GM18907 (cell line): Measurements from ENCODE around the gene PIMREG.

ENCODE experiments used
- ATAC-seq: cut with Tn5 transposase; IDR thresholded peaks from one replicate; pipeline ENCODE4 v1.9.1; 2021; ENCODE audit warnings: mild to moderate bottlenecking, moderate library complexity; ENCODE audit not compliant: unreplicated experiment

Gene PIMREG

GRCh38 chr17:6437466-6437865, 6.8 kb upstream of the PIMREG start:
- ATAC-seq = no peak

DNA sequence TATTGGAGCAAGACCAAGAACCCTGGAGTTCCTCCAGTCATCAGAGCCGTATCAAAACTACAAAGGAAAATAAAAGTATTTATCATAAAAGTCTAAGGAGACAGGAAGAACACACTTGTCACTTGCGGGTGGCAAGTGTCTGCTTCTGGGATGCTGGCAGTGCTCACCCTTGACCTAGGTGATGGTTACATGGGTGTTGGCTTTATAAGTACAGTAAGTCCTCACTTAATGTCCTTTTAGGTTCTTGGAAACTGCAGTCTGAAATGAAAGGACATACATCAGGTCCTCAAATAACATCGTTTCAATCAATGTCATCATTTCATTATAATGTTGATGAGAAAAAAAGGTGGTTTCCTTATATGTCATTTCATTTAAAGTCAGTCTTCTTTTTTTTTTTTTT, 6.3 kb upstream of the PIMREG start:
- no peak for ATAC-seq

GRCh38 chr17:6439951-6440350, 4.3 kb upstream of the PIMREG start:
- ATAC-seq = no peak

DNA sequence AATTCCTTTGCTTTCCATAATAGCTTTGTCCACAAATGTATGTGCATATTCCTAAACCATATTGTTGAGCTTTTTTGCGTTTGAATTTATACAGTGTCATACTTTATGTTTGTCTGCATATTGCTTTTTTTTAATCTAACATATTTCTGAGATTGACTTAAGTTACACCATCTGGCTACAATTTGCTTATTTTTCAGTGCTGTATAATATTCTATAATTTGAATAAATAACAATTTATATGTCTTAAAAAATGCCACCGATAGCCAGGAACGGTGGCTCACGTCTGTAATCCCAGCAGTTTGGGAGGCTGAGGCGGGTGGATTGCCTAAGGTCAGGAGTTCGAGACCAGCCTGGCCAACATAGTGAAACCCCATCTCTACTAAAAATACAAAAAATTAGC, 1.5 kb upstream of the PIMREG start:
- no peak for ATAC-seq

- ATAC-seq = no peak
These were observed 498 bp downstream of the PIMREG start for GRCh38 chr17:6444571-6445335.

DNA sequence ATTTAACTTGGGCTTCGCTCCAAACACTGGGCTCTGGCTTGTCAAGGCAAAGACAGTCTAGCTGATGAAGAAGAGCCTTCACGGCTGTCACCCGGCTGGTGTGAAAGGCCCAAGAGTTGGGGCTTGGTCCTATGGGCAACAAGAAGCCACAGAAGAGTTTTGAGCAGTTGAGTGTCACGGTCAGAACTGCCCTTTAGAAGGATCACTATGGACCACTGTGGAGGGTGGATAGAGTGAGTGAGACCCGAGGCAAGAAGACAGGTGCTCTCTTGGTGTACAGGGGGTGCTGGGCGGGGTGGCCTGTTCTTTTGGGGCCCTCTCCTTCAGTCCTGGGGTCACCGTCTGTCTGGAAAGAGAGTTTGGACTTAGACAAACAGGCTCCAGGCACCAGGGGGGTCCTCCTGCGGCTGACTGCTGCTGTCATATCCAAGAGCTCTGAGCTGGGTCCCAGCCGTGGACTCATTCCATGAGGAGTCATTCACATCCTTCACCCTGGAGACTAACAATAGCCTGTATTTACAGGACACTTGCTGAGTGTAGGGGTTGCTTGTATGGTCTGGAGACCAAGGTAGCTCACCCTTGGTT, 2.4 kb downstream of the PIMREG start:
- ATAC-seq = no peak

GRCh38 chr17:6448473-6448872, 4.2 kb downstream of the PIMREG start:
- no peak for ATAC-seq

- no peak for ATAC-seq
These were observed 5.1 kb downstream of the PIMREG start for GRCh38 chr17:6449307-6449706.

DNA sequence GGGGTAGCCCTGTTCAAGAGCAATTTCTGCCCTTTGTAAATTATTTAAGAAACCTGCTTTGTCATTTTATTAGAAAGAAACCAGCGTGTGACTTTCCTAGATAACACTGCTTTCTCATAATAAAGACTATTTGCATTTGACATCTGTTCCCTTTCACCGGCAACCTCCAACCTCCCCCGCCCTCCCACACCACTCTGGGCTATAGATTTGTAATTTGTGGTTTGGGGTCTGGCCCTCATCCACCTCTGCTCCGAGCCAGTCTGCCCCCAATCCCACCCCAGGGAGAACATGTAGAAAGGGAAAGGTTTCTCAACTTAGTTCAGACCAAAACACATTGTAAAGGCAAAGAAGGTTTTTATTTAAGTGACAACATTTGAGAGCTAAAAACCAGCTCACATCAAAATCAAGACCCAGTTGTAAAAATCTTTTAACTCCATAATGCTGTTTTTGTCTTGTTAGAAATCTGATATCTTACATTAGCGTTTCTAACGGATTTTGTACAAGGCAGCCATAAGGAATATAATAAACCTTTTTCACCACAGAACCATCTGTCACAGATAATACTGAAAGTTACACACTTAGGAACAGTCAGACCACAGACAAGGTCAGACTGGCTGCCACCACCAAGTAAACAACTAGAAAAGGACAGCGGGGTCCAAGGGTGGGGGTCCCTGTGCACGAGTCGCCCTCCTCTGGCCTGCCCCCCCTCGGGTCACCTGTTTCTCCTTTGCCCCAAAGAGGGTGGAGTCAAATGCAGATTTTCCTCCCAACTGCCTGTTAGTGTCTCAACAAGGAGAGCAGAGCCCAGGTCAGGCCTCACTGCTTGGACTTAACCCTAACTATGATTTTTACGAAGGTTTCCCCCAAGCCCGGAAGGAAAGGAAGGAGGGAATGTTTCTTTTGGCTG, 6.9 kb downstream of the PIMREG start:
- ATAC-seq = no peak

GRCh38 chr17:6452471-6453266, 8.4 kb downstream of the PIMREG start:
- ATAC-seq = no peak

DNA sequence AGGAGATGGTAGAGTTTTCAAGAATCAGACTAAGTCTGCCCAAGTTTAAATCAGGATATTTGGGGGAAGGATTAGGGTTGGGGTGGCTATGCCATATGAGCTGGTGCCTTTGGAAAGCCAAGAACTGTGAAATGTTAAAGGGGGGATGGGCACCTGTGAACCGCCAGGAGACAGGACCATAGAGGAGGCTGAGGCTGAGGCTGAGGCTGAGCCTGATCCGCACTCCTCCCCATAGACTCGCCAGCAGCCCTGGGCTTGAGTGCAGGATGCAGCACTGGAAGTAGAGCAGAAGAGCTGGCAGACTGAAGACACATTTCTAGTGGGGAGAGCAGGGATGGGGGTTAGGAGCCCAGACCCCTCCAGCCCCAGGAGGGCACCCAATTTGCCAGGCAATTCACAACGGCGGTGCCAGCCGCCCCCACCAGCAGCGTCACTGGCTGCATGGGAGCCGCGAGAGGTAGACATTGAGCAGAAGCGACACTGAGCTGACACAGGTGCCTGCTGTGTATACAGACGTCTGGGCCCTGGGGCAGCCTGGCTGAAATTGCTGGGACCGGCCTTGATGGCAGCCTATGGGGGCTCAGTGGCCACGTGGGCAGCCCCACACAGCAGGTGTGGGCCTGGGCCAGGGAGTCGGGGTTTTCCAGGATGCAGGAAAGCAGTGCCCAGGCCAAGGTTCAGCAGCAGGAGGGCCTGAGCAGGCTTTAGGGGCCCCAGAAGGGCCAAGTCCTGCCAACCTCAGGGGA, 9.2 kb downstream of the PIMREG start:
- no peak for ATAC-seq

GRCh38 chr17:6454495-6455320, 10.5 kb downstream of the PIMREG start:
- ATAC-seq = no peak

DNA sequence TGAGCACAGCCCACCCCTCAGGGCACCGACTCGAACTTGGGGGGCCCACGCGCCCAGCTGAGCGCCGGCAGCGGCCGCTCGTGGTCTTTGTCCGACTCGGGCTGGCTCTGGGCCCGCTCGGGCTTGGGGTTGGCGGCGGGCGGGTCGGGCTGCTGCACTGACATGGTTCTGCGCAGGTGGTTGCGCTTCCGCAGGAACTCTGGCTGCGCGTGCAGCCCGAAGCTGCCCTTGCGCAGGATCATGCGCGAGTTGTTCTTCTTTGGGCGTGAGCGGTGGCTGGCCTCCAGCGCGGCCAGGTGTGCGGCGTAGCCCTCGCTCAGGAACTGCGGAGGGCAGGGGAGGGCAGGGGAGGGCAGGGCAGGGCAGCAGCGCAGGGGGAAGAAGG, 11.1 kb downstream of the PIMREG start:
- ATAC-seq = no peak

- ATAC-seq = no peak
These were observed 12.1 kb downstream of the PIMREG start for GRCh38 chr17:6456321-6456720.

DNA sequence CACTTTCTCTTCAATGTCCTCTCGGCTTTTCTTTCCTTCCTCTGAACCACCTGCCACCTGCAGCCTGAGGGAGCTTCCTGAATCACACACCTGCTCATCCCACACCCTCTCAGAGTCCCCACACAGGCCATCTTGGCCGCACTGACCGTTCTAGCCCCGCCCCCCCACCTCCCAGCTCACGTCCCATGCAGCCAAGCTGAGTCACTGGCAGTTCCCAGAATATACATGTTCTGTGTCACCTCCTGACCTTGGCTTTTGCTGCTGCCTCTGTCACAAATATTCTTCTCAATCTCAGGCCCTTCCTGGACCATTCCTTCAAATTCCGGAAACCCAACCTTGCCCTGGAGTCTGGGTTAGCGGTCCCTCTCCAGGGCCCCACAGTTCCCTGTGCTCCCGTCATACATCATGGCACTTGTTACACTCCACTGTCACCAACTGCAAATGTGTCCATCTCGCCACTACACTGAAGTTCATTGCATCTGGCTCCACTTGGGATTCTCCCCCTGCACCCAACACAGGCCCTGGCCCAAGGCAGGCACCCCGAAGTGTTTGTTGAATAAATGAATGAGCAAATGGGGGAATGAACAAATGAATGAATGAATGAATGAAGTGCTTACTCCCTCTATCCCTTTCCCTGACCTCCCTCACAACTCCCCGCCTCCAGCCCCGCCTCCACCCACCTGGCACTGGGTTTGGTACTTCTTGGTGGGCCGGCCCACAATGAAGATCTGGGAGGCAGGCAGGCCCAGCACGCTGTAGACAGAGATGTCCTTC, 12.8 kb downstream of the PIMREG start:
- ATAC-seq = no peak

- ATAC-seq = no peak
These were observed 13.6 kb downstream of the PIMREG start for GRCh38 chr17:6457688-6458459.

- no peak for ATAC-seq
These were observed 14.2 kb downstream of the PIMREG start for GRCh38 chr17:6458460-6458950.
